GM12878 (cell line): ENCODE data around the gene EPS8. TPM values are rescaled to one million over a fixed set of nuclear protein-coding genes. Genes with fewer than 3 reads are reported as not detected.

ENCODE experiments used
- ATAC-seq: fragments of 200-7000 bp; cut with Tn5 transposase; 3 replicates; pipeline ENCODE4 v1.9.1; 2020; ENCODE audit warnings: mild to moderate bottlenecking, moderate library complexity
- BruUV-seq: library from RNA; stranded (reverse); fragments of 400-500 nt; replicated peaks from 2 replicates; lab custom pipeline; 2021; lab: Mats Ljungman, UMichigan
- CTCF ChIA-PET: fragments of 300-600 bp; sonication (Branson Sonifier 250); formaldehyde crosslinking; extraction: SDS; loops from one replicate; lab custom pipeline; 2021; ENCODE audit warnings: inconsistent platforms; lab: Yijun Ruan, JAX
- POLR2A ChIA-PET: fragments of 350-600 bp; formaldehyde crosslinking; extraction: SDS; loops from one replicate; lab custom pipeline; 2021; ENCODE audit warnings: inconsistent platforms; lab: Charles Lee
- RAD21 ChIA-PET: fragments of 300-600 bp; sonication (Branson Sonifier 250); formaldehyde crosslinking; loops from one replicate; lab custom pipeline; 2023; ENCODE audit warnings: antibody characterized with exemption; ENCODE audit not compliant: unreplicated experiment; lab: Charles Lee
- SMC1A ChIA-PET: fragments of 300-600 bp; sonication (Branson Sonifier 250); formaldehyde crosslinking; loops from one replicate; lab custom pipeline; 2023; ENCODE audit not compliant: unreplicated experiment, uncharacterized antibody; lab: Charles Lee
- DNase-seq: peaks from one replicate; pipeline ENCODE4 v3.0.0-alpha.2; 2011; ENCODE audit warnings: low read depth, low spot score
- FAIRE-seq: peaks from 3 replicates; lab custom pipeline; 2011; peaks lifted over from hg19 to GRCh38; lab: Jason Lieb, UNC
- H2AFZ ChIP-seq: 2 replicates; pipeline ENCODE4 v1.6.0; 2011; ENCODE audit warnings: low read depth, low read length, control low read depth; ENCODE audit not compliant: control insufficient read depth
- H3K27ac ChIP-seq: 2 replicates; pipeline ENCODE4 v1.5.1; 2011; ENCODE audit warnings: control low read depth; ENCODE audit not compliant: control insufficient read depth, insufficient read depth
- H3K27me3 ChIP-seq, 2 experiments: replicated peaks in 1 of 2; 2 replicates each; pipeline versions ENCODE4 v1.6.0 to v1.6.1; 2011; ENCODE audit warnings: low read length in 1 of 2; ENCODE audit not compliant: control insufficient read depth in 2 of 2, insufficient read depth in 2 of 2
- H3K36me3 ChIP-seq, 2 experiments: 2 replicates each; pipeline ENCODE4 v1.5.1; 2011; ENCODE audit warnings: low read length in 1 of 2; ENCODE audit not compliant: control insufficient read depth in 2 of 2, insufficient read depth in 2 of 2
- H3K4me1 ChIP-seq: 2 replicates; pipeline ENCODE4 v1.6.1; 2011; ENCODE audit warnings: mild to moderate bottlenecking, low read length, moderate library complexity, mixed read lengths; ENCODE audit not compliant: control insufficient read depth, insufficient read depth
- H3K4me2 ChIP-seq: 2 replicates; pipeline ENCODE4 v1.6.0; 2011; ENCODE audit warnings: control low read depth; ENCODE audit not compliant: control insufficient read depth, insufficient read depth
- H3K4me3 ChIP-seq: fragments of 200-600 bp; sonication (generic); 2 replicates; pipeline ENCODE4 v1.5.1; 2016
- H3K79me2 ChIP-seq: 2 replicates; pipeline ENCODE4 v1.6.0; 2011; ENCODE audit warnings: low read length; ENCODE audit not compliant: control insufficient read depth, insufficient read depth
- H3K9ac ChIP-seq: 2 replicates; pipeline ENCODE4 v1.8.0; 2011; ENCODE audit warnings: low read length, control low read depth, mixed read lengths; ENCODE audit not compliant: control insufficient read depth, insufficient read depth
- H3K9me3 ChIP-seq: replicated peaks from 3 replicates; pipeline ENCODE4 v1.5.1; 2011; ENCODE audit warnings: mild to moderate bottlenecking, low read length; ENCODE audit not compliant: control insufficient read depth, insufficient read depth
- H4K20me1 ChIP-seq: 2 replicates; pipeline ENCODE4 v1.6.0; 2011; ENCODE audit not compliant: control insufficient read depth, insufficient read depth
- DPF2 ChIP-seq: fragments of 450-650 bp; IDR thresholded peaks from 2 replicates; pipeline ENCODE4 v1.6.1; 2017; ENCODE audit warnings: mild to moderate bottlenecking
- ELK1 ChIP-seq: IDR thresholded peaks from 2 replicates; pipeline ENCODE4 v1.6.1; 2012; ENCODE audit warnings: low read depth, low read length, improper control_type of control experiment
- ETV6 ChIP-seq, 2 experiments: fragments of 450-650 bp in 1 of 2; IDR thresholded peaks in 1 of 2; conservative IDR thresholded peaks in 1 of 2; 2 replicates each; pipeline ENCODE4 v1.6.1; 2014; ENCODE audit warnings: antibody characterized with exemption in 1 of 2, borderline replicate concordance in 1 of 2, low read depth in 1 of 2, mild to moderate bottlenecking in 1 of 2, moderate library complexity in 1 of 2
- IRF5 ChIP-seq: fragments of 450-650 bp; IDR thresholded peaks from 2 replicates; pipeline ENCODE4 v1.6.1; 2017; ENCODE audit warnings: borderline replicate concordance
- MEF2B ChIP-seq: fragments of 450-650 bp; IDR thresholded peaks from 2 replicates; pipeline ENCODE4 v1.6.1; 2018; ENCODE audit warnings: mild to moderate bottlenecking, moderate library complexity; ENCODE audit not compliant: partially characterized antibody, poor library complexity, severe bottlenecking
- NFXL1 ChIP-seq: fragments of 450-650 bp; IDR thresholded peaks from 2 replicates; pipeline ENCODE4 v1.6.1; 2017; ENCODE audit warnings: antibody characterized with exemption, mild to moderate bottlenecking, borderline replicate concordance
- NRF1 ChIP-seq: conservative IDR thresholded peaks from 2 replicates; pipeline ENCODE4 v1.6.1; 2011; ENCODE audit warnings: mild to moderate bottlenecking, low read depth, low read length, improper control_type of control experiment
- PML ChIP-seq: IDR thresholded peaks from 2 replicates; pipeline ENCODE4 v1.6.1; 2012; ENCODE audit warnings: low read length, inconsistent platforms
- RAD21 ChIP-seq: IDR thresholded peaks from 2 replicates; pipeline ENCODE4 v1.6.1; 2011; ENCODE audit warnings: mild to moderate bottlenecking, low read depth, low read length, moderate library complexity; ENCODE audit not compliant: insufficient read depth
- RFX5 ChIP-seq: IDR thresholded peaks from 2 replicates; pipeline ENCODE4 v1.6.1; 2011; ENCODE audit warnings: low read depth, low read length, improper control_type of control experiment
- SRF ChIP-seq, 2 experiments: IDR thresholded peaks; 2 replicates each; pipeline ENCODE4 v1.6.1; 2011; ENCODE audit warnings: low read depth in 2 of 2, low read length in 2 of 2, mild to moderate bottlenecking in 1 of 2, moderate library complexity in 1 of 2
- ZBTB40 ChIP-seq: fragments of 450-650 bp; IDR thresholded peaks from 2 replicates; pipeline ENCODE4 v1.6.1; 2016; ENCODE audit warnings: mild to moderate bottlenecking, moderate library complexity, borderline replicate concordance
- WGBS: methylation state at CpG from one replicate; pipeline ENCODE4 v1.1.6; 2016; ENCODE audit warnings: low lambda C conversion rate; ENCODE audit not compliant: insufficient replicate concordance, insufficient coverage; ENCODE audit errors: missing lambda C conversion rate; 5-methylcytosine and 5-hydroxymethylcytosine counted together
- in situ Hi-C: fragments of 300-500 bp; cut with MboI; formaldehyde crosslinking; loops from 9 replicates; pipeline ENCODE4 v1.14.3; 2018; ENCODE audit warnings: mixed read lengths
- intact Hi-C: fragments of 100-400 bp; cut with micrococcal nuclease; formaldehyde crosslinking; loops from one replicate; pipeline ENCODE4 v1.14.2; 2022; ENCODE audit not compliant: unreplicated experiment
- polyA plus RNA-seq, 11 experiments: library from polyadenylated mRNA; depleted of rRNA in 4 of 11; unstranded in 6 of 11; stranded (reverse) in 5 of 11; fragments of >200 nt; fragmentation: Nextera tagmentation in 4 of 11; fragmentation: Illumina TruSeq in 1 of 11; extraction: Ambion mirVana in 4 of 11; extraction: Trizol in 1 of 11; gene quantifications; 1 replicate in 1 of 11; 2 replicates in 10 of 11; pipeline versions ENCODE4 v1.2.1 to v1.2.3, GENCODE V29; 2011 to 2016; ENCODE audit warnings: inconsistent platforms in 2 of 11, missing spikeins in 2 of 11, low read depth in 1 of 11
- total RNA-seq, 4 experiments: library from RNA; depleted of rRNA in 3 of 4; stranded (reverse); fragments of >200 nt in 3 of 4; fragmentation: Illumina TruSeq in 1 of 4; extraction: Trizol in 1 of 4; gene quantifications; 2 replicates each; pipeline versions ENCODE4 v1.2.1 to v1.2.3, GENCODE V29; 2013 to 2021

EPS8 gene
- total and polyA plus RNA-seq, 10 of the 15 experiments (the other 5 are each of a cell fraction or from before 2014, with no cell fraction given), result 1.3 to 127 (median 3.4) TPM

- no peak for ATAC-seq
- WGBS, result 0% methylated on average over 2 of the region's 2 CpGs
Observed at GRCh38 chr12:15697201-15697600, 92.0 kb downstream of the EPS8 start.

More at GRCh38 chr12:15697201-15697600, 92.0 kb downstream of the EPS8 start:
- BruUV-seq, result no TSS peak
- RAD21 ChIA-PET, result interaction anchor here (1.0 to 2.7 kb wide), 7 partner anchors 8 to 79 kb away, joined by 3 to 16 read pairs (median 3); no protein-coding TSS in a partner anchor
- H3K4me3 ChIP-seq, result no peak overlapping the region
- SMC1A ChIA-PET, result interaction anchor here (0.7 to 8.3 kb wide), 18 partner anchors 9 to 146 kb away, joined by 3 to 89 read pairs (median 4); no protein-coding TSS in a partner anchor
- no peaks in the 10 kb centered on the region for H3K4me1 ChIP-seq
- H3K36me3 ChIP-seq, result no peaks in the 10 kb centered on the region
- no peaks in the 10 kb centered on the region for H4K20me1 ChIP-seq
- H3K4me2 ChIP-seq, result no peak overlapping the region
- CTCF ChIA-PET, result interaction anchor here (0.8 to 2.4 kb wide), 6 partner anchors 8 to 104 kb away, joined by 3 to 10 read pairs (median 4); no protein-coding TSS in a partner anchor
- intact Hi-C loops, result no loop called here
- FAIRE-seq, result no peak
- in situ Hi-C loops, result no loop called here
- H2AFZ ChIP-seq, result no peak overlapping the region
- H3K9ac ChIP-seq, result no peak overlapping the region
- POLR2A ChIA-PET, result interaction anchor here (1.8 to 2.5 kb wide), 4 partner anchors 9 to 20 kb away, joined by 4 to 8 read pairs (median 6); no protein-coding TSS in a partner anchor
- H3K79me2 ChIP-seq, result no peaks in the 10 kb centered on the region
- no peaks in the 10 kb centered on the region for H3K9me3 ChIP-seq
- no peak for DNase-seq
- TF ChIP-seq MEF2B (no peak), NFXL1 (no peak), ZBTB40 (no peak), RAD21 (no peak), SRF (IDR thresholded peaks at IDR 0.05; ENCODE audit: low read depth in 2 of 2, low read length in 2 of 2) (no peak), RFX5 (no peak), IRF5 (no peak), DPF2 (no peak), NRF1 (no peak), ELK1 (no peak), PML (no peak), ETV6 (conservative IDR thresholded peaks at IDR 0.05 in 1 of 2, IDR thresholded peaks at IDR 0.05 in 1 of 2; ENCODE audit: borderline replicate concordance in 1 of 2, low read depth in 1 of 2) (no peak)
- H3K27me3 ChIP-seq, result no peaks in the 10 kb centered on the region
- H3K27ac ChIP-seq, result no peak overlapping the region
